WTC11 (cell line): ENCODE data around the gene LGR6. TPM values are rescaled to one million over a fixed set of nuclear protein-coding genes. Genes with fewer than 3 reads are reported as not detected.

Experiments used
- ATAC-seq: fragments of 200-7000 bp; cut with Tn5 transposase; 2 replicates; pipeline ENCODE4 v1.10.0; 2021; ENCODE audit warnings: mild to moderate bottlenecking, moderate library complexity
- CTCF ChIA-PET: fragments of 300-600 bp; sonication (Branson Sonifier 250); formaldehyde crosslinking; loops from one replicate; lab custom pipeline; 2021; ENCODE audit warnings: antibody characterized with exemption; lab: Charles Lee
- POLR2A ChIA-PET: fragments of 350-600 bp; sonication (Branson Sonifier 250); formaldehyde crosslinking; loops from one replicate; lab custom pipeline; 2021; ENCODE audit warnings: antibody characterized with exemption; lab: Charles Lee
- DNase-seq: peaks from one replicate; pipeline ENCODE4 v3.0.0; 2021; ENCODE audit warnings: low spot score
- H3K27ac Mint-ChIP-seq: 2 replicates; pipeline ENCODE4 v1.8.0; 2021; ENCODE audit warnings: mixed read lengths
- H3K27me3 Mint-ChIP-seq: 2 replicates; pipeline ENCODE4 v1.8.0; 2021; ENCODE audit warnings: low read depth, mild to moderate bottlenecking, moderate library complexity, mixed read lengths
- H3K36me3 Mint-ChIP-seq: 2 replicates; pipeline ENCODE4 v1.8.0; 2021; ENCODE audit warnings: mixed read lengths
- H3K4me1 Mint-ChIP-seq: 2 replicates; pipeline ENCODE4 v1.8.0; 2022; ENCODE audit warnings: mixed read lengths
- H3K4me3 Mint-ChIP-seq: 2 replicates; pipeline ENCODE4 v1.8.0; 2021; ENCODE audit warnings: mild to moderate bottlenecking, moderate library complexity, mixed read lengths
- H3K9me3 Mint-ChIP-seq: 2 replicates; pipeline ENCODE4 v1.8.0; 2021; ENCODE audit warnings: mixed read lengths
- CREM ChIP-seq: sonication (generic); formaldehyde crosslinking; IDR thresholded peaks from 2 replicates; pipeline ENCODE4 v1.8.1; 2022; ENCODE audit warnings: mild to moderate bottlenecking, missing genetic modification reagents, moderate library complexity
- GRHL2 ChIP-seq: fragments of 250-450 bp; sonication (Bioruptor Pico); IDR thresholded peaks from 2 replicates; pipeline ENCODE4 v1.8.0; 2022; ENCODE audit warnings: mild to moderate bottlenecking, moderate library complexity; ENCODE audit not compliant: insufficient replicate concordance, severe bottlenecking
- HMGA2 ChIP-seq: fragments of 250-450 bp; sonication (Bioruptor Pico); IDR thresholded peaks from 2 replicates; pipeline ENCODE4 v1.4.0; 2021; ENCODE audit warnings: mild to moderate bottlenecking, moderate library complexity
- KAT7 ChIP-seq: sonication (generic); formaldehyde crosslinking; IDR thresholded peaks from 2 replicates; pipeline ENCODE4 v1.8.1; 2023; ENCODE audit warnings: missing genetic modification reagents, mild to moderate bottlenecking, borderline replicate concordance
- MLX ChIP-seq: sonication (generic); formaldehyde crosslinking; IDR thresholded peaks from 2 replicates; pipeline ENCODE4 v1.8.1; 2023; ENCODE audit warnings: mild to moderate bottlenecking, missing genetic modification reagents, moderate library complexity
- MXD4 ChIP-seq: fragments of 250-450 bp; sonication (Bioruptor Pico); IDR thresholded peaks from 2 replicates; pipeline ENCODE4 v1.8.0; 2021; ENCODE audit warnings: mild to moderate bottlenecking, moderate library complexity, borderline replicate concordance
- NFE2L1 ChIP-seq: sonication (generic); formaldehyde crosslinking; IDR thresholded peaks from 2 replicates; pipeline ENCODE4 v1.8.1; 2023; ENCODE audit warnings: missing genetic modification reagents
- NFYB ChIP-seq: sonication (generic); formaldehyde crosslinking; conservative IDR thresholded peaks from 2 replicates; pipeline ENCODE4 v1.8.0; 2022; ENCODE audit warnings: low read depth, missing genetic modification reagents
- NR1H2 ChIP-seq: sonication (generic); formaldehyde crosslinking; IDR thresholded peaks from 2 replicates; pipeline ENCODE4 v1.9.0; 2021; ENCODE audit warnings: mild to moderate bottlenecking, moderate library complexity, missing genetic modification reagents
- OVOL2 ChIP-seq: fragments of 250-450 bp; sonication (Bioruptor Pico); IDR thresholded peaks from 2 replicates; pipeline ENCODE4 v1.9.0; 2021; ENCODE audit warnings: mild to moderate bottlenecking, borderline replicate concordance
- RORB ChIP-seq: fragments of 250-450 bp; sonication (Bioruptor Pico); IDR thresholded peaks from 2 replicates; pipeline ENCODE4 v1.9.0; 2021; ENCODE audit warnings: mild to moderate bottlenecking
- SP1 ChIP-seq: sonication (generic); formaldehyde crosslinking; conservative IDR thresholded peaks from 2 replicates; pipeline ENCODE4 v1.8.1; 2022; ENCODE audit warnings: missing genetic modification reagents
- TEAD4 ChIP-seq: sonication (generic); formaldehyde crosslinking; IDR thresholded peaks from 2 replicates; pipeline ENCODE4 v1.8.0; 2022; ENCODE audit warnings: mild to moderate bottlenecking, missing genetic modification reagents
- ZNF219 ChIP-seq: sonication (generic); formaldehyde crosslinking; IDR thresholded peaks from 2 replicates; pipeline ENCODE4 v1.8.0; 2023; ENCODE audit warnings: missing genetic modification reagents, mild to moderate bottlenecking, borderline replicate concordance
- ZNF396 ChIP-seq: fragments of 250-450 bp; sonication (Bioruptor Pico); IDR thresholded peaks from 2 replicates; pipeline ENCODE4 v1.8.0; 2021; ENCODE audit warnings: mild to moderate bottlenecking, moderate library complexity, borderline replicate concordance
- ZNF416 ChIP-seq: fragments of 250-450 bp; sonication (Bioruptor Pico); IDR thresholded peaks from 2 replicates; pipeline ENCODE4 v1.9.0; 2021; ENCODE audit warnings: mild to moderate bottlenecking, inconsistent platforms
- ZNF423 ChIP-seq: fragments of 250-450 bp; sonication (Bioruptor Pico); IDR thresholded peaks from 2 replicates; pipeline ENCODE4 v2.1.2; 2022; ENCODE audit warnings: mild to moderate bottlenecking, moderate library complexity
- total RNA-seq: library from RNA; stranded (reverse); gene quantifications from 3 replicates; pipeline ENCODE4 v1.2.3, GENCODE V29; 2021
- TF ChIP-seq, protein P1 (sequence below): sonication (generic); formaldehyde crosslinking; IDR thresholded peaks from 2 replicates; pipeline ENCODE4 v1.8.1; 2022; ENCODE audit warnings: low read depth, missing genetic modification reagents, borderline replicate concordance
- TF ChIP-seq, protein P2 (sequence below): sonication (generic); formaldehyde crosslinking; IDR thresholded peaks from 2 replicates; pipeline ENCODE4 v1.8.0; 2022; ENCODE audit warnings: mild to moderate bottlenecking, missing genetic modification reagents
- TF ChIP-seq, protein P3 (sequence below): sonication (generic); formaldehyde crosslinking; conservative IDR thresholded peaks from 2 replicates; pipeline ENCODE4 v1.8.1; 2023; ENCODE audit warnings: mild to moderate bottlenecking, low read depth, missing genetic modification reagents, moderate library complexity
- TF ChIP-seq, protein P4 (sequence below): fragments of 250-450 bp; sonication (Bioruptor Pico); IDR thresholded peaks from 2 replicates; pipeline ENCODE4 v1.9.0; 2021; ENCODE audit warnings: mild to moderate bottlenecking

Gene LGR6
- total RNA-seq, 1 experiment from 2014 or later: 1.1 TPM

DNA sequence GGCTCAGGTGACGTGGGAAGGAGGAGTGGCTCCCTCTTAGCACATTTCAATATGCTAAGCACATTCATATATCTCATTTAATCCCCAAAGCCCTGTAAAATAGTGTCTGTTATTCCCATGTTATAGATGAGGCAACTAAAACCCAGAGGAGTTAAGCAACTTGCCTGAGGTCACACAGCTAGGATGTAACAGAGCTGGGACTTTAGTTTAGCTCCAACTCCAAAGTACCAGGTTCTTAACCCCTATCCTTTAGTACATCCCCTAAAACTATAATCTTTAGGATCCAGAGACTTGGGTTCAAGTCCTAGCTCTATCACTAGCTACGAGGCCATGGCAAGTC is 48.5 kb downstream of the LGR6 start:
- no peaks in the 10 kb centered on the region for H3K36me3 Mint-ChIP-seq
- no peaks in the 10 kb centered on the region for H3K9me3 Mint-ChIP-seq
- H3K27ac Mint-ChIP-seq: no peak overlapping the region
- H3K27me3 Mint-ChIP-seq: peaks cover 2% of the 10 kb centered on the region; the same call in 1 of the 2 replicates
- no peak for ATAC-seq
- no peak for DNase-seq
- peaks cover 10% of the 10 kb centered on the region for H3K4me1 Mint-ChIP-seq
- H3K4me3 Mint-ChIP-seq: no peak overlapping the region
- ChIA-PET CTCF (interaction anchor here (0.9 to 1.3 kb wide), 3 partner anchors 31 to 74 kb away, joined by 3 read pairs; partner anchors contain the start of gene LGR6), POLR2A (no interaction called here)
- TF ChIP-seq NFE2L1 (CRISPR knock-in tag) (no peak), MXD4 (no peak)

DNA sequence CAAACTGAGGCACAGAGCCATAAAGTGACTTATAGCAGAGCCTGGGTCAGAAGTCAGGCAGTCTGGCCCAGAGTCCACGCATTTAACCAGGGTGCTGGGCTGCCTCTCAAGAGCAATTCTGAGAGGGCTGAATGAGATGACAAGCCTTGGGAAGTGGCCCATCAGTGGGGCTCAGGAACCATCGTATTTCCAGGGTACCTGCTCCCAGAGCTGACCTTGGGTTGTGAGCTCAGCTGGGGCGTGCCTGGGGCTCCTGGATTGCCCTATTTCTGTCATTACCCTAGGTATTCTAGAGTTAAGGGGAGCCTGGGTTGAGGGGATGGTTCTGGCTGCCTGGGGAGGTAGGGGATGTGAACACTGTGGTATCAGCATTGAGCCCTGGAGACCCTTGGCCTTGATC is 49.4 kb downstream of the LGR6 start:
- no peak for ATAC-seq
- peaks cover 2% of the 10 kb centered on the region; the same call in 1 of the 2 replicates for H3K27me3 Mint-ChIP-seq

GRCh38 chr1:202244841-202245261 is 51.3 kb downstream of the LGR6 start:
- CTCF ChIA-PET: interaction anchor here (1.0 to 3.0 kb wide), 4 partner anchors 8 to 56 kb away, joined by 4 to 9 read pairs (median 4); partner anchors contain the start of gene LGR6
- ATAC-seq: no peak
- TF ChIP-seq HMGA2 (CRISPR knock-in tag) (no peak), RORB (CRISPR knock-in tag) (no peak), ZNF423 (CRISPR knock-in tag) (no peak), ZNF219 (CRISPR knock-in tag) (no peak), SP1 (CRISPR knock-in tag) (no peak), OVOL2 (no peak), GRHL2 (CRISPR knock-in tag) (no peak), ZNF416 (no peak), KAT7 (no peak), MXD4 (no peak), MLX (CRISPR knock-in tag) (no peak), TEAD4 (CRISPR knock-in tag) (no peak), NFYB (CRISPR knock-in tag) (no peak), CREM (CRISPR knock-in tag) (no peak), ZNF396 (CRISPR knock-in tag) (no peak), NR1H2 (CRISPR knock-in tag) (no peak)
- TF ChIP-seq, protein P1, sequence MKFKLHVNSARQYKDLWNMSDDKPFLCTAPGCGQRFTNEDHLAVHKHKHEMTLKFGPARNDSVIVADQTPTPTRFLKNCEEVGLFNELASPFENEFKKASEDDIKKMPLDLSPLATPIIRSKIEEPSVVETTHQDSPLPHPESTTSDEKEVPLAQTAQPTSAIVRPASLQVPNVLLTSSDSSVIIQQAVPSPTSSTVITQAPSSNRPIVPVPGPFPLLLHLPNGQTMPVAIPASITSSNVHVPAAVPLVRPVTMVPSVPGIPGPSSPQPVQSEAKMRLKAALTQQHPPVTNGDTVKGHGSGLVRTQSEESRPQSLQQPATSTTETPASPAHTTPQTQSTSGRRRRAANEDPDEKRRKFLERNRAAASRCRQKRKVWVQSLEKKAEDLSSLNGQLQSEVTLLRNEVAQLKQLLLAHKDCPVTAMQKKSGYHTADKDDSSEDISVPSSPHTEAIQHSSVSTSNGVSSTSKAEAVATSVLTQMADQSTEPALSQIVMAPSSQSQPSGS: no peak
- TF ChIP-seq, protein P2, sequence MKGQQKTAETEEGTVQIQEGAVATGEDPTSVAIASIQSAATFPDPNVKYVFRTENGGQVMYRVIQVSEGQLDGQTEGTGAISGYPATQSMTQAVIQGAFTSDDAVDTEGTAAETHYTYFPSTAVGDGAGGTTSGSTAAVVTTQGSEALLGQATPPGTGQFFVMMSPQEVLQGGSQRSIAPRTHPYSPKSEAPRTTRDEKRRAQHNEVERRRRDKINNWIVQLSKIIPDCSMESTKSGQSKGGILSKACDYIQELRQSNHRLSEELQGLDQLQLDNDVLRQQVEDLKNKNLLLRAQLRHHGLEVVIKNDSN (CRISPR knock-in tag): no peak
- TF ChIP-seq, protein P3, sequence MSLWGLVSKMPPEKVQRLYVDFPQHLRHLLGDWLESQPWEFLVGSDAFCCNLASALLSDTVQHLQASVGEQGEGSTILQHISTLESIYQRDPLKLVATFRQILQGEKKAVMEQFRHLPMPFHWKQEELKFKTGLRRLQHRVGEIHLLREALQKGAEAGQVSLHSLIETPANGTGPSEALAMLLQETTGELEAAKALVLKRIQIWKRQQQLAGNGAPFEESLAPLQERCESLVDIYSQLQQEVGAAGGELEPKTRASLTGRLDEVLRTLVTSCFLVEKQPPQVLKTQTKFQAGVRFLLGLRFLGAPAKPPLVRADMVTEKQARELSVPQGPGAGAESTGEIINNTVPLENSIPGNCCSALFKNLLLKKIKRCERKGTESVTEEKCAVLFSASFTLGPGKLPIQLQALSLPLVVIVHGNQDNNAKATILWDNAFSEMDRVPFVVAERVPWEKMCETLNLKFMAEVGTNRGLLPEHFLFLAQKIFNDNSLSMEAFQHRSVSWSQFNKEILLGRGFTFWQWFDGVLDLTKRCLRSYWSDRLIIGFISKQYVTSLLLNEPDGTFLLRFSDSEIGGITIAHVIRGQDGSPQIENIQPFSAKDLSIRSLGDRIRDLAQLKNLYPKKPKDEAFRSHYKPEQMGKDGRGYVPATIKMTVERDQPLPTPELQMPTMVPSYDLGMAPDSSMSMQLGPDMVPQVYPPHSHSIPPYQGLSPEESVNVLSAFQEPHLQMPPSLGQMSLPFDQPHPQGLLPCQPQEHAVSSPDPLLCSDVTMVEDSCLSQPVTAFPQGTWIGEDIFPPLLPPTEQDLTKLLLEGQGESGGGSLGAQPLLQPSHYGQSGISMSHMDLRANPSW (CRISPR knock-in tag): no peak
- TF ChIP-seq, protein P4, sequence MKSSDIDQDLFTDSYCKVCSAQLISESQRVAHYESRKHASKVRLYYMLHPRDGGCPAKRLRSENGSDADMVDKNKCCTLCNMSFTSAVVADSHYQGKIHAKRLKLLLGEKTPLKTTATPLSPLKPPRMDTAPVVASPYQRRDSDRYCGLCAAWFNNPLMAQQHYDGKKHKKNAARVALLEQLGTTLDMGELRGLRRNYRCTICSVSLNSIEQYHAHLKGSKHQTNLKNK (CRISPR knock-in tag): no peak
- TF ChIP-seq, all 79 proteins: peak for 0
- H3K36me3 Mint-ChIP-seq: no peaks in the 10 kb centered on the region
- peaks cover 9% of the 10 kb centered on the region for H3K27me3 Mint-ChIP-seq
- no peak overlapping the region for H3K27ac Mint-ChIP-seq
- POLR2A ChIA-PET: no interaction called here
- no peak for DNase-seq
- H3K4me3 Mint-ChIP-seq: no peak overlapping the region
- peaks cover 11% of the 10 kb centered on the region for H3K4me1 Mint-ChIP-seq
- H3K9me3 Mint-ChIP-seq: no peaks in the 10 kb centered on the region

More for the DNA sequence above, 49.4 kb downstream of the LGR6 start:
- H3K9me3 Mint-ChIP-seq: no peaks in the 10 kb centered on the region
- H3K4me1 Mint-ChIP-seq: peaks cover 9% of the 10 kb centered on the region
- ChIA-PET CTCF (interaction anchor here (3.0 kb wide), 1 partner anchor 50 kb away, joined by 9 read pairs; the partner anchor contains the start of gene LGR6), POLR2A (no interaction called here)
- no peaks in the 10 kb centered on the region for H3K36me3 Mint-ChIP-seq
- TF ChIP-seq GRHL2 (CRISPR knock-in tag) (no peak), SP1 (CRISPR knock-in tag) (no peak)
- no peak overlapping the region for H3K4me3 Mint-ChIP-seq
- no peak overlapping the region for H3K27ac Mint-ChIP-seq
- no peak for DNase-seq
